Panc1 (cell line): ENCODE data around the gene PAX7. TPM values are rescaled to one million over a fixed set of nuclear protein-coding genes. Genes with fewer than 3 reads are reported as not detected.
A peak's percentile ranks its signal among the peaks of the same experiment; 100 is the strongest.

Experiments used
- ATAC-seq: fragments of 200-7000 bp; cut with Tn5 transposase; 2 replicates; pipeline ENCODE4 v1.9.1; 2020; ENCODE audit warnings: mild to moderate bottlenecking, moderate library complexity
- BruUV-seq: library from RNA; stranded (reverse); fragments of 400-500 nt; replicated peaks from 2 replicates; lab custom pipeline; 2021; lab: Mats Ljungman, UMichigan
- CTCF ChIA-PET: fragments of 300-600 bp; sonication (Branson Sonifier 250); formaldehyde crosslinking; loops from one replicate; lab custom pipeline; 2022; ENCODE audit warnings: antibody characterized with exemption; lab: Charles Lee
- POLR2A ChIA-PET: fragments of 300-600 bp; sonication (Branson Sonifier 250); formaldehyde crosslinking; loops from one replicate; lab custom pipeline; 2022; ENCODE audit warnings: antibody characterized with exemption; lab: Charles Lee
- DNase-seq: peaks from one replicate; pipeline ENCODE4 v3.0.0-alpha.2; 2010; ENCODE audit warnings: low read depth, low spot score
- H3K27ac ChIP-seq: 2 replicates; pipeline ENCODE4 v1.5.1; 2011; ENCODE audit warnings: mild to moderate bottlenecking, low read length, inconsistent platforms
- H3K27me3 ChIP-seq: fragments of 200-500 bp; sonication (Bioruptor generic); 2 replicates; pipeline ENCODE4 v1.6.0; 2014; ENCODE audit warnings: low read length, inconsistent platforms; ENCODE audit not compliant: control insufficient read depth, insufficient read depth
- H3K36me3 ChIP-seq: fragments of 200-500 bp; sonication (Bioruptor generic); 2 replicates; pipeline ENCODE4 v1.5.1; 2014; ENCODE audit warnings: inconsistent platforms, mild to moderate bottlenecking, low read length, moderate library complexity; ENCODE audit not compliant: control insufficient read depth, insufficient read depth
- H3K4me1 ChIP-seq: 2 replicates; pipeline ENCODE4 v1.5.1; 2011; ENCODE audit warnings: inconsistent platforms, mild to moderate bottlenecking, low read length, moderate library complexity; ENCODE audit not compliant: control insufficient read depth, insufficient read depth
- H3K4me3 ChIP-seq, 2 experiments: 2 replicates each; pipeline ENCODE4 v1.5.1; 2011 to 2012; ENCODE audit warnings: low read depth in 2 of 2, low read length in 2 of 2, mild to moderate bottlenecking in 2 of 2, inconsistent platforms in 1 of 2, moderate library complexity in 1 of 2
- H3K9me3 ChIP-seq: fragments of 200-500 bp; sonication (Bioruptor generic); 2 replicates; pipeline ENCODE4 v1.5.1; 2014; ENCODE audit warnings: low read depth, mild to moderate bottlenecking, inconsistent platforms, low read length, moderate library complexity; ENCODE audit not compliant: control insufficient read depth, insufficient read depth
- POLR2AphosphoS5 ChIP-seq: IDR thresholded peaks from 2 replicates; pipeline ENCODE4 v1.6.1; 2012; ENCODE audit warnings: mild to moderate bottlenecking, low read depth, low read length, moderate library complexity
- SIN3A ChIP-seq: IDR thresholded peaks from 2 replicates; pipeline ENCODE4 v1.6.1; 2012; ENCODE audit warnings: low read depth, mild to moderate bottlenecking, low read length, moderate library complexity, borderline replicate concordance; ENCODE audit not compliant: insufficient read depth
- TCF7L2 ChIP-seq: IDR thresholded peaks from 2 replicates; pipeline ENCODE4 v1.6.1; 2011; ENCODE audit warnings: mild to moderate bottlenecking, low read depth, low read length, inconsistent platforms
- in situ Hi-C: cut with HindIII; loops from 2 replicates; pipeline ENCODE4 v1.10.0; 2016; ENCODE audit warnings: low sequenced_read_pairs, low pct_unique_long_range_greater_than_20kb
- intact Hi-C: fragments of 100-400 bp; cut with micrococcal nuclease; formaldehyde crosslinking; loops from one replicate; pipeline ENCODE4 v1.10.0; 2022; ENCODE audit not compliant: unreplicated experiment
- total RNA-seq: library from RNA; stranded (reverse); gene quantifications from one replicate; pipeline ENCODE4 v1.2.1, GENCODE V29; 2021; ENCODE audit not compliant: unreplicated experiment
- TF ChIP-seq, protein P1 (sequence below): fragments of 450-650 bp; IDR thresholded peaks from 2 replicates; pipeline ENCODE4 v1.5.1; 2017; ENCODE audit warnings: mild to moderate bottlenecking
- TF ChIP-seq, protein P2 (sequence below), 2 experiments: IDR thresholded peaks; 2 replicates each; pipeline ENCODE4 v1.6.1; 2011 to 2012; ENCODE audit warnings: low read depth in 2 of 2, control low read depth in 1 of 2, low read length in 1 of 2, mild to moderate bottlenecking in 1 of 2, moderate library complexity in 1 of 2; ENCODE audit not compliant: insufficient read depth in 1 of 2

The PAX7 gene
- total RNA-seq, 1 experiment from 2014 or later, result not detected

DNA sequence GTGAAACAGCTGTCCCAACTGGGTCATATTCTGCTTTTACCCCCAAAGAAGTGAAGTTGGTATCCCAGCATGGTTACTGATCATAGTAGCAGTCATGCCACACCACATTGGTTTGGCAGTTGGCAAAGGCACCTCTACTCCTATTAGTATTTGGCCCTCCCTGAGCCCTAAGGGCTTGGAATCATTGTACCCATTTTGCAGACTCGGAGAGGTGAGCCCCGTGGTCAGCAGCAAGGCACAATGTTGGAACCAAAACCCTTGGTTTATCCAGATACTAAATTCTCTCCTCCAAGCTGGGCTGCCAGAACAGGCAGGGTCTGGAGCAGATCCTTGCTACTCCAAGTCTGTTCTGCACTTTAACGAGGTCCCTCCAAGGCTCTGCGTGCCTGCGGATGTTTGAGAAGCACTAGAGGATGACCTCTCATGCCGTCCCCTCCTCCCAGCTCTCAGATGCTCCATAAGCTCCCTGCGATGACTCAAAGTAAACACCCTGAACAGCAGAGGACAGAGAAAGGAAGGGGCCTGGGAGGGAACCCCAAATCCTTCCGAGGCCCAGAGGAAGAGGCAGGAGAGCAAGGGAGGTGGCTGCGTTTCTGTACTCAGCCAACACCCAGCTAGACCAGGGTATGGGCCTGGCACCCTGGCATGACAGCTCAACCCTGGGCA is 89.3 kb downstream of the PAX7 start:
- in situ Hi-C loops (no loop called here), intact Hi-C loops (no loop called here)
- no peak overlapping the region for H3K27ac ChIP-seq
- H3K4me3 ChIP-seq, result no peak overlapping the region
- ATAC-seq (0 out of 2 replicates have a peak, but pooled peaks have one; percentile 35), DNase-seq (no peak)
- H3K9me3 ChIP-seq, result no peaks in the 10 kb centered on the region
- no peak for TF ChIP-seq SIN3A
- no peak for TF ChIP-seq POLR2AphosphoS5
- no peak for TF ChIP-seq TCF7L2
- TF ChIP-seq, protein P1, sequence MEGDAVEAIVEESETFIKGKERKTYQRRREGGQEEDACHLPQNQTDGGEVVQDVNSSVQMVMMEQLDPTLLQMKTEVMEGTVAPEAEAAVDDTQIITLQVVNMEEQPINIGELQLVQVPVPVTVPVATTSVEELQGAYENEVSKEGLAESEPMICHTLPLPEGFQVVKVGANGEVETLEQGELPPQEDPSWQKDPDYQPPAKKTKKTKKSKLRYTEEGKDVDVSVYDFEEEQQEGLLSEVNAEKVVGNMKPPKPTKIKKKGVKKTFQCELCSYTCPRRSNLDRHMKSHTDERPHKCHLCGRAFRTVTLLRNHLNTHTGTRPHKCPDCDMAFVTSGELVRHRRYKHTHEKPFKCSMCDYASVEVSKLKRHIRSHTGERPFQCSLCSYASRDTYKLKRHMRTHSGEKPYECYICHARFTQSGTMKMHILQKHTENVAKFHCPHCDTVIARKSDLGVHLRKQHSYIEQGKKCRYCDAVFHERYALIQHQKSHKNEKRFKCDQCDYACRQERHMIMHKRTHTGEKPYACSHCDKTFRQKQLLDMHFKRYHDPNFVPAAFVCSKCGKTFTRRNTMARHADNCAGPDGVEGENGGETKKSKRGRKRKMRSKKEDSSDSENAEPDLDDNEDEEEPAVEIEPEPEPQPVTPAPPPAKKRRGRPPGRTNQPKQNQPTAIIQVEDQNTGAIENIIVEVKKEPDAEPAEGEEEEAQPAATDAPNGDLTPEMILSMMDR, result no peak
- TF ChIP-seq, protein P2, sequence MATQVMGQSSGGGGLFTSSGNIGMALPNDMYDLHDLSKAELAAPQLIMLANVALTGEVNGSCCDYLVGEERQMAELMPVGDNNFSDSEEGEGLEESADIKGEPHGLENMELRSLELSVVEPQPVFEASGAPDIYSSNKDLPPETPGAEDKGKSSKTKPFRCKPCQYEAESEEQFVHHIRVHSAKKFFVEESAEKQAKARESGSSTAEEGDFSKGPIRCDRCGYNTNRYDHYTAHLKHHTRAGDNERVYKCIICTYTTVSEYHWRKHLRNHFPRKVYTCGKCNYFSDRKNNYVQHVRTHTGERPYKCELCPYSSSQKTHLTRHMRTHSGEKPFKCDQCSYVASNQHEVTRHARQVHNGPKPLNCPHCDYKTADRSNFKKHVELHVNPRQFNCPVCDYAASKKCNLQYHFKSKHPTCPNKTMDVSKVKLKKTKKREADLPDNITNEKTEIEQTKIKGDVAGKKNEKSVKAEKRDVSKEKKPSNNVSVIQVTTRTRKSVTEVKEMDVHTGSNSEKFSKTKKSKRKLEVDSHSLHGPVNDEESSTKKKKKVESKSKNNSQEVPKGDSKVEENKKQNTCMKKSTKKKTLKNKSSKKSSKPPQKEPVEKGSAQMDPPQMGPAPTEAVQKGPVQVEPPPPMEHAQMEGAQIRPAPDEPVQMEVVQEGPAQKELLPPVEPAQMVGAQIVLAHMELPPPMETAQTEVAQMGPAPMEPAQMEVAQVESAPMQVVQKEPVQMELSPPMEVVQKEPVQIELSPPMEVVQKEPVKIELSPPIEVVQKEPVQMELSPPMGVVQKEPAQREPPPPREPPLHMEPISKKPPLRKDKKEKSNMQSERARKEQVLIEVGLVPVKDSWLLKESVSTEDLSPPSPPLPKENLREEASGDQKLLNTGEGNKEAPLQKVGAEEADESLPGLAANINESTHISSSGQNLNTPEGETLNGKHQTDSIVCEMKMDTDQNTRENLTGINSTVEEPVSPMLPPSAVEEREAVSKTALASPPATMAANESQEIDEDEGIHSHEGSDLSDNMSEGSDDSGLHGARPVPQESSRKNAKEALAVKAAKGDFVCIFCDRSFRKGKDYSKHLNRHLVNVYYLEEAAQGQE (IDR thresholded peaks at IDR 0.05; ENCODE audit: insufficient read depth in 1 of 2, low read depth in 2 of 2, low read length in 1 of 2), result no peak
- H3K27me3 ChIP-seq, result no peaks in the 10 kb centered on the region; the same call in 1 of the 2 replicates
- no peaks in the 10 kb centered on the region for H3K36me3 ChIP-seq
- ChIA-PET CTCF (interaction anchor here (0.6 kb wide), 1 partner anchor 1733 kb away, joined by 3 read pairs; no protein-coding TSS in a partner anchor), POLR2A (no interaction called here)
- H3K4me1 ChIP-seq, result no peaks in the 10 kb centered on the region
- no TSS peak for BruUV-seq

DNA sequence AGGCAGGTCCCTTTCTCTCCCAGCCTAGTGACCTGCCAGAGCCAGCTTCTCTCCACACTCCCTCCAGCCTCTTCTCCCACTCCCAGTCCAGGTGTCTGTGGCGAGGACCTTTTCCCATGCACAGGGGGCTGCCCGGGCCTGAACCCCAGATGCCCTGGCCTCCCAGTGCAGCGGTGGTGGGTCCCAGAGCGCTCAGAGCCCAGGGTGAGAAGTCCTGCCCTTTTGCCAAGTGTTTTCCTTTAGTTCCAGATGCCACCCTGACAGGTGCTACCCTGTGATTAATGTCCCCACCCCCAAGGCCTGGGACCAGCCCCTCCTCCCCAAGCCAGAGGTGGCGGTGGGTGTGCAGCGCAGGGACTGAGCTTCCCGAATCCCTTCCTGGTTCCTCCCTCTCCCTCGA is 90.4 kb downstream of the PAX7 start:
- no peak for DNase-seq
- H3K27me3 ChIP-seq, result no peaks in the 10 kb centered on the region; the same call in 1 of the 2 replicates
- BruUV-seq, result no TSS peak

More for the DNA sequence above, 90.4 kb downstream of the PAX7 start:
- no peaks in the 10 kb centered on the region for H3K4me1 ChIP-seq
- no peaks in the 10 kb centered on the region for H3K36me3 ChIP-seq
- H3K9me3 ChIP-seq, result no peaks in the 10 kb centered on the region
- POLR2A ChIA-PET, result no interaction called here
- H3K27ac ChIP-seq, result no peak overlapping the region
- no peak for ATAC-seq
- CTCF ChIA-PET, result no interaction called here
- in situ Hi-C loops, result no loop called here
- no peak overlapping the region for H3K4me3 ChIP-seq
- intact Hi-C loops, result no loop called here
- TF ChIP-seq, protein P2 (IDR thresholded peaks at IDR 0.05; ENCODE audit: insufficient read depth in 1 of 2, low read depth in 2 of 2, low read length in 1 of 2), result no peak
- TF ChIP-seq SIN3A (no peak), POLR2AphosphoS5 (no peak), TCF7L2 (no peak)
- TF ChIP-seq, protein P1, result no peak
